Esophagus mucosa (tissue), 1 donor: ENCODE data around the gene GRK1. TPM values are rescaled to one million over a fixed set of nuclear protein-coding genes. Genes with fewer than 3 reads are reported as not detected.
A peak's percentile ranks its signal among the peaks of the same experiment; 100 is the strongest.

Experiments used
- ATAC-seq: fragments of 200-7000 bp; cut with Tn5 transposase; one replicate; pipeline ENCODE4 v1.9.1; 2020
- total RNA-seq: library from RNA; stranded (reverse); gene quantifications from one replicate; pipeline ENCODE4 v1.2.4, GENCODE V29; 2023
- donor health status: DM: yes; HTN: yes; CAD: no.

Gene GRK1
- total RNA-seq, 1 donor from 2014 or later = not detected

GRCh38 chr13:113763254-113763653, 96.2 kb downstream of the GRK1 start:
- no peak for ATAC-seq

- peak; percentile 11 for ATAC-seq
Measured at GRCh38 chr13:113763961-113764792, 97.2 kb downstream of the GRK1 start.

GRCh38 chr13:113764793-113765563, 98.0 kb downstream of the GRK1 start:
- no peak for ATAC-seq

GRCh38 chr13:113765564-113765910, 98.5 kb downstream of the GRK1 start:
- ATAC-seq = no peak

GRCh38 chr13:113766035-113766800, 99.2 kb downstream of the GRK1 start:
- no peak for ATAC-seq

GRCh38 chr13:113767366-113767765, 100.3 kb downstream of the GRK1 start:
- no peak for ATAC-seq

GRCh38 chr13:113768018-113768905, 101.2 kb downstream of the GRK1 start:
- no peak for ATAC-seq

GRCh38 chr13:113769106-113769505, 102.1 kb downstream of the GRK1 start:
- ATAC-seq = no peak

- ATAC-seq = no peak
Measured at GRCh38 chr13:113769881-113770280, 102.9 kb downstream of the GRK1 start.

GRCh38 chr13:113770441-113770840, 103.4 kb downstream of the GRK1 start:
- ATAC-seq = no peak

- ATAC-seq = no peak
Measured at GRCh38 chr13:113770937-113771336, 103.9 kb downstream of the GRK1 start.

GRCh38 chr13:113771709-113772331, 104.8 kb downstream of the GRK1 start:
- no peak for ATAC-seq

GRCh38 chr13:113774177-113775107, 107.4 kb downstream of the GRK1 start:
- peak; percentile 38 for ATAC-seq

- no peak for ATAC-seq
Measured at GRCh38 chr13:113775451-113776145, 108.6 kb downstream of the GRK1 start.

- ATAC-seq = no peak
Measured at GRCh38 chr13:113776231-113777125, 109.5 kb downstream of the GRK1 start.

GRCh38 chr13:113777311-113778260, 110.6 kb downstream of the GRK1 start:
- ATAC-seq = peak; percentile 47

- no peak for ATAC-seq
Measured at GRCh38 chr13:113781571-113781970, 114.6 kb downstream of the GRK1 start.
